Adrenal gland (tissue), 5 donors: ENCODE results near the gene JOSD2.

Source experiments
- CTCF ChIP-seq, 6 experiments: fragments of 450-650 bp in 4 of 6; fragments of 200-600 bp in 2 of 6; sonication (generic) in 1 of 6; IDR thresholded peaks; 1 replicate in 5 of 6; 2 replicates in 1 of 6; pipeline versions ENCODE4 v1.5.1 to v1.8.0; 2016 to 2021; ENCODE audit warnings: antibody characterized with exemption in 6 of 6, mild to moderate bottlenecking in 2 of 6, moderate library complexity in 1 of 6
- POLR2A ChIP-seq, 2 donors: fragments of 450-650 bp; IDR thresholded peaks; one replicate each; pipeline ENCODE4 v1.6.1; 2017; ENCODE audit warnings: antibody characterized with exemption in 2 of 2, mild to moderate bottlenecking in 2 of 2, moderate library complexity in 1 of 2
- donor health status: DM: no; HTN: no; CAD: no.

DNA sequence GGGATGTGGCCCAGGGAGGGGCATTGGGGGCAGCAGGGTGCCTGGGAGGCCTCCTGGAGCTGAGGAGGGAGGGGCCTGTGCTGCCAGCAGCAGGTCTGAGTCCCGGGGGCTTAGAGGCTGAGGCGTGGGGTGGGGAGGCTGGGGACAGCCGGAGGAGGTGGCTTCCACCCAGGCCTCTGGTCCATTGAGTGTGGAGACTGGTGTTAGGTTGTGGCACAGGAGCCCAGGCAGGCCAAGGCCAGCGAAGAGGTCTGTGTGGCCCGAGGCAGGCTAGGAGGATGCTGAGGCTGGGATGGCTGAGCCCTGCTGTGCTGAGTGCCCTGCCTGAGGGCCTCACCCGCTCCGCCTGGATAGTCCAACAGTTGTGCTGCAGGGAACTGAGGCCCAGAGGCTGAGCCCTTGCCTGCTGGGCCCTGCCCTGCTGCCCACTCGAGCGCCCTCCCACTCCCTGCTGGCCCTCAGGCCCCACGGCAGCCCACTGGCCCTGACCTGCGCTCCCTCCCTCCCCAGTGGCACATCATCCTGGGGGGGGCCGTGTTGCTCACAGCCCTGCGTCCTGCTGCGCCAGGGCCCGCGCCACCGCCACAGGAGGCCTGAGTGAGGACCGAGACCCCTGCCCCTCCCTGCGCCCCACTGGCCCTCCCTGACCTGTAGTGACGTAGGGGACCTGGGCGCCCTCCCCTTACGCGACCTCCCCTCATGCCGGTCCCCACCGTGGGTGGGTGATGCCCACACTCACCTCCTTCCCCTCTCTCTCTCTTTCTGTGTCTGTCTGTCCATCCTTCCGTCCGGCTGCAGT, 29.4 kb downstream of the JOSD2 start:
- TF ChIP-seq CTCF (IDR thresholded peaks at IDR 0.05) (no peak), POLR2A (IDR thresholded peaks at IDR 0.05) (no peak)
